Body of pancreas (tissue), 4 donors: Measurements from ENCODE around the gene ENTPD5. TPM values are rescaled to one million over a fixed set of nuclear protein-coding genes. Genes with fewer than 3 reads are reported as not detected.

Experiments used
- ATAC-seq: fragments of 150-250 bp; one replicate; pipeline ENCODE4 v1.9.1; 2016
- DNase-seq, 4 donors: peaks; one replicate each; pipeline ENCODE4 v3.0.0-alpha.2; 2019
- H3K27ac ChIP-seq, 4 donors: fragments of 200-600 bp; sonication (generic); 1 replicate in 3 of 4; 2 replicates in 1 of 4; pipeline versions ENCODE4 v1.5.1 to v1.6.1; 2016 to 2019; ENCODE audit warnings: mild to moderate bottlenecking in 1 of 4, mixed read lengths in 1 of 4, moderate library complexity in 1 of 4
- H3K27me3 ChIP-seq, 2 donors: fragments of 200-600 bp; sonication (generic); one replicate each; pipeline ENCODE4 v1.6.0; 2016; ENCODE audit warnings: mild to moderate bottlenecking in 1 of 2
- H3K36me3 ChIP-seq, 2 donors: fragments of 200-600 bp; sonication (generic); replicated peaks in 1 of 2; 2 replicates each; pipeline ENCODE4 v1.5.1; 2016; ENCODE audit warnings: low read depth in 2 of 2; ENCODE audit not compliant: insufficient read depth in 1 of 2
- H3K4me1 ChIP-seq: fragments of 200-600 bp; sonication (generic); one replicate; pipeline ENCODE4 v1.6.0; 2016
- H3K4me3 ChIP-seq, 2 donors: fragments of 200-600 bp; sonication (generic); 1 replicate in 1 of 2; 2 replicates in 1 of 2; pipeline ENCODE4 v1.5.1; 2016 to 2019
- H3K9me3 ChIP-seq, 3 donors: fragments of 200-600 bp; sonication (generic); 1 replicate in 2 of 3; 2 replicates in 1 of 3; pipeline ENCODE4 v1.5.1; 2016
- POLR2A ChIP-seq, 3 donors: fragments of 450-650 bp; IDR thresholded peaks; one replicate each; pipeline ENCODE4 v1.6.1; 2016; ENCODE audit warnings: antibody characterized with exemption in 3 of 3, mild to moderate bottlenecking in 2 of 3
- WGBS, 2 donors: methylation state at CpG; one replicate each; pipeline ENCODE4 v1.1.5; 2017; 5-methylcytosine and 5-hydroxymethylcytosine counted together
- intact Hi-C: fragments of 100-400 bp; cut with DNase I; formaldehyde crosslinking; loops from one replicate; pipeline ENCODE4 v1.15.1; 2023
- total RNA-seq, 2 donors: library from RNA; depleted of rRNA; stranded (reverse); fragments of >200 nt; gene quantifications; one replicate each; pipeline ENCODE4 v1.1.0, GENCODE V29; 2016
- TF ChIP-seq, protein P1 (sequence below), 7 experiments: fragments of 450-650 bp in 4 of 7; fragments of 200-600 bp in 3 of 7; sonication (generic) in 3 of 7; IDR thresholded peaks; one replicate each; pipeline ENCODE4 v1.5.1; 2016 to 2019; ENCODE audit warnings: antibody characterized with exemption in 7 of 7

The ENTPD5 gene
- total RNA-seq, 2 donors from 2014 or later: 4.4 to 15.5 TPM

DNA sequence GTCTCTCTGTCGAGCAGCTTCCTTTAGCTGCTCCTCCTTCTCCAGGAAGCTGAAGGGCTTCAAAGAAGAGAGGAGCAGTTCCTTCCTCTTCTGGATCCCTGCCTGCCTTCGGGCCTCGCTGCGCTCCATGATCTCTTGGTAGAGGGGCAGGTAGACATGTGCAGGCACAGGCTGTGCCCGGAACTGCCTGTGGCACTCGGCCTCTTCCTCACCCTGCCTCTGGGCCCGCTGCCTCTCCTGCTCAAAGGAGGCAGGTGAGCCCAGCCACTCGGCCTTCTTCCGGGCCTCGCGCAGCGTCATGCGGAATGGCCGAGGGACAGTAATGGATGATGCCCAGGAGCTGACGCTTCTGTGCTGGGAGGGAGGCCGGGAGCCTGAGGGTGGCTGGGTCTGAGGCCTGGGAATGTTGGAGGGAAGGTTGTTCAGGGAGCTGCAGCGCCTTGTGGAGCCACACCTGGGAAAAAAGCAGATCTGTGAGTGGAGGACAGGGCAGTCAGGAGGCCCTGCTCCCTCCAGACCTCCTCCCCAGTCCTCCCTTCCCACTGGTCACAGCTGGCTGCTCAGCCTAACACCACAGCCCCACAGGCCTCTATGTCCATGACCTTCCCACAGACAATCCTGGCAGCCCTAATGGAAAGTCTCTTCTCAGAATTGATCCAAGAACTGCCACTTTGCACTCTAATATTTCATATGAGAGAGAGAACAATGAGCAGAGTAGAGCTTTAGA is 74.5 kb downstream of the ENTPD5 start:
- Histone ChIP-seq H3K27ac (peak overlapping the region in 2 of 4 donors; percentile 46 to 70), H3K4me3 (no peak overlapping the region), H3K4me1 (peaks cover 22% of the 10 kb centered on the region), H3K27me3 (no peaks in the 10 kb centered on the region), H3K36me3 (no peaks in the 10 kb centered on the region), H3K9me3 (no peaks in the 10 kb centered on the region)
- DNase-seq: peak; percentile 26 to 47 (median 36)
- intact Hi-C loops: no loop called here
- WGBS, 2 donors: 64 to 68% methylated on average over 16 to 17 of the region's 17 CpGs
- TF ChIP-seq, protein P1, sequence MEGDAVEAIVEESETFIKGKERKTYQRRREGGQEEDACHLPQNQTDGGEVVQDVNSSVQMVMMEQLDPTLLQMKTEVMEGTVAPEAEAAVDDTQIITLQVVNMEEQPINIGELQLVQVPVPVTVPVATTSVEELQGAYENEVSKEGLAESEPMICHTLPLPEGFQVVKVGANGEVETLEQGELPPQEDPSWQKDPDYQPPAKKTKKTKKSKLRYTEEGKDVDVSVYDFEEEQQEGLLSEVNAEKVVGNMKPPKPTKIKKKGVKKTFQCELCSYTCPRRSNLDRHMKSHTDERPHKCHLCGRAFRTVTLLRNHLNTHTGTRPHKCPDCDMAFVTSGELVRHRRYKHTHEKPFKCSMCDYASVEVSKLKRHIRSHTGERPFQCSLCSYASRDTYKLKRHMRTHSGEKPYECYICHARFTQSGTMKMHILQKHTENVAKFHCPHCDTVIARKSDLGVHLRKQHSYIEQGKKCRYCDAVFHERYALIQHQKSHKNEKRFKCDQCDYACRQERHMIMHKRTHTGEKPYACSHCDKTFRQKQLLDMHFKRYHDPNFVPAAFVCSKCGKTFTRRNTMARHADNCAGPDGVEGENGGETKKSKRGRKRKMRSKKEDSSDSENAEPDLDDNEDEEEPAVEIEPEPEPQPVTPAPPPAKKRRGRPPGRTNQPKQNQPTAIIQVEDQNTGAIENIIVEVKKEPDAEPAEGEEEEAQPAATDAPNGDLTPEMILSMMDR (IDR thresholded peaks at IDR 0.05): no peak
- no peak for TF ChIP-seq POLR2A (IDR thresholded peaks at IDR 0.05)
- ATAC-seq: peak; percentile 34

DNA sequence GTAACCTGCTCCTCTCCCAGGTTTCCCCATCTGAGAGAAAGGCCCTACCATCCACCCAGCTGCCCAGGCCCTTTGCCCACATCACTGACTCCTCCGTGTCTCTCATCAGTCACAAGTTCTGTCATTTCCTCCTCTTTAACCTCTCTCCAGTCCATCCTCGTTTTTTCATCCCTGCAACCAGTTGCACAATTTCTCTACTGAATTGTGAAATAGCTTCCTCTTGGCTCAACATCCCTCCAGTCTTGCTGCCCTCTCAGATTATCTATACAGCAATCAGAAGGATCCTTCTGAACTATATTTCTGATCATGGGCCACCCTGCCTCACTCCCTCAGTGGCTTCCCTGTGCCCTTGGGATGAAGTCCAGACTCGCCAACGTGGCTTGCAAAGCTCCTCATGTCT is 76.0 kb downstream of the ENTPD5 start:
- Histone ChIP-seq H3K4me1 (peaks cover 22% of the 10 kb centered on the region), H3K27ac (no peak overlapping the region), H3K27me3 (no peaks in the 10 kb centered on the region), H3K9me3 (no peaks in the 10 kb centered on the region), H3K36me3 (no peaks in the 10 kb centered on the region), H3K4me3 (no peak overlapping the region)
- ATAC-seq (no peak), DNase-seq (peak in 1 of 4 donors; percentile 50)
- WGBS, 2 donors: 47 to 64% methylated on average over 4 of the region's 4 CpGs
- TF ChIP-seq, protein P1 (IDR thresholded peaks at IDR 0.05): no peak
- TF ChIP-seq POLR2A (IDR thresholded peaks at IDR 0.05): no peak
- intact Hi-C loops: no loop called here

DNA sequence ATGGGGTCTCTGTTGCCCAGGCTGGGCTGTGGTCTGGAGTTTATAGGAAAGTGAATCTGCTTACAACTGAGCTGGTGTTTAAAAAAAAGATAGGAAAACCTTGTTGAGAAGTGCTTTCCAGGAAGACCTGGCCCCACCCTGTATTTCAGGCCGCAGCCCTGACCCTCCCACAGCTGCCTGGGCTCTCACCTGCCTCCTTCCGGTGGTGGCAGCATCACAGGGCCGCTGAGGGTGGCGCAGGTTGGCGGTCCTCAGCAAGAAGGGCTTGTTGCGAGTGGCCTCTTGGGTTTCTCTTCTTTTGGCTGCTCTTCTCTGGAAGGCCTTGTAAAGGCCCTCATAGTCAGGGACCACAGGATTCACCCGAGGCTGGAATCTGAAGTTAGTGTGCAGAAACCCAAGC is 76.9 kb downstream of the ENTPD5 start:
- WGBS, 2 donors: 88 to 100% methylated on average over 1 to 7 of the region's 7 CpGs
- Histone ChIP-seq H3K27me3 (no peaks in the 10 kb centered on the region), H3K4me1 (peaks cover 22% of the 10 kb centered on the region), H3K36me3 (no peaks in the 10 kb centered on the region), H3K4me3 (no peak overlapping the region), H3K9me3 (no peaks in the 10 kb centered on the region), H3K27ac (no peak overlapping the region)
- ATAC-seq (no peak), DNase-seq (no peak)
- intact Hi-C loops: no loop called here
- TF ChIP-seq, protein P1 (IDR thresholded peaks at IDR 0.05): no peak
- TF ChIP-seq POLR2A (IDR thresholded peaks at IDR 0.05): no peak

DNA sequence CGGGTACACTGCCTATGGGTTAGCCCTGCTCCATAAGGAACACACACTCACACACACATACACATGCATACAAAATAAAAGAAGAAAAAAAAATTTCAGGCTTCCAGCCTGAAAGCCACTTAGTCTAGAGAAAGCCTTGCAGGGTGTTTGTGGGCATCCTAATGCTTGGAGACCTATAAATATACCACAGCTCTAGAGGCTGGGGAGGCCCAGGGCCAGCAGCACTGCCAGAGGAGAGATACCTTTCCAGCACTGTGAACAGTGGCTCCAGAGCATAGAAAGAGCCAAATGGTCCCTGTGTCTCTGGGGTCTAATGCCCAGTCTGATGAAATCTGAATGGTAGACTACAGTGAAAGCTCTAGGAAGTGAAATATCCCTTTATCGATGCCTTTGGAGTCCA is 82.1 kb downstream of the ENTPD5 start:
- TF ChIP-seq, protein P1 (IDR thresholded peaks at IDR 0.05): no peak
- no peak for TF ChIP-seq POLR2A (IDR thresholded peaks at IDR 0.05)
- intact Hi-C loops: no loop called here
- ATAC-seq: no peak

DNA sequence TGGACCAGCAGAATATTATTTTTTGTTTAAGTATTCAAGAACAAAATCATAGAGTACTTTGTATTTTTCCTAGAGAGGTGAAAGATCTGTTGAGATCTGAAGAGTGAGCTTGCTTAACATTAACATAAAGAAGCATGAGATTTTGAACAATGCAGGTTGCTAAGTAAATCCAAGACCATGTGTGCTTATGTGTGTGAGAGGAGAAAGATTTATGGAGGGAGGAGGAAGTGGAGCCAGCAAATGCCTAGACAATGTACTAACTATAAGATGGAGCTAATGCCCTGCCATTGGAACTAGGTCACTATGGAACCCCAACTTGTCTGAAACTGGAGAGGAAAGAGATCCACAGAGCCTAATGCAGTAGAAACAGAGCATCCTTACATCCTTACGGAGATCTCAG is 82.5 kb downstream of the ENTPD5 start:
- intact Hi-C loops: no loop called here
- no peak overlapping the region for H3K4me3 ChIP-seq
- H3K36me3 ChIP-seq: peaks cover 0 to 2% of the 10 kb centered on the region in 2 donors

More for the DNA sequence above, 82.1 kb downstream of the ENTPD5 start:
- no peaks in the 10 kb centered on the region for H3K27me3 ChIP-seq
- no peak for DNase-seq
- no peak overlapping the region for H3K27ac ChIP-seq
- H3K36me3 ChIP-seq: peaks cover 0 to 2% of the 10 kb centered on the region in 2 donors
- no peak overlapping the region for H3K4me3 ChIP-seq
- 92 to 100% methylated on average over 2 of the region's 2 CpGs for WGBS, 2 donors
- no peaks in the 10 kb centered on the region for H3K4me1 ChIP-seq
- no peaks in the 10 kb centered on the region for H3K9me3 ChIP-seq

More for the DNA sequence above, 82.5 kb downstream of the ENTPD5 start:
- TF ChIP-seq POLR2A (IDR thresholded peaks at IDR 0.05): no peak
- TF ChIP-seq, protein P1 (IDR thresholded peaks at IDR 0.05): no peak
- Histone ChIP-seq H3K27ac (no peak overlapping the region), H3K9me3 (no peaks in the 10 kb centered on the region), H3K4me1 (no peaks in the 10 kb centered on the region), H3K27me3 (no peaks in the 10 kb centered on the region)
- WGBS, 2 donors: 89 to 100% methylated on average over 1 of the region's 1 CpG
- no peak for ATAC-seq
- DNase-seq: no peak
